DOHH2 (cell line): Measurements from ENCODE around the gene TMEM30A.

Experiments used
- EZH2phosphoT487 ChIP-seq: fragments of 200-600 bp; sonication (generic); IDR thresholded peaks from 2 replicates; pipeline ENCODE4 v1.6.1; 2017; ENCODE audit warnings: borderline replicate concordance, mild to moderate bottlenecking, antibody characterized with exemption, low read length, moderate library complexity, mixed read lengths
- TF ChIP-seq, protein P1 (sequence below): fragments of 200-600 bp; sonication (generic); IDR thresholded peaks from one replicate; pipeline ENCODE4 v1.5.1; 2014; ENCODE audit warnings: antibody characterized with exemption, mild to moderate bottlenecking, low read depth, low read length; ENCODE audit not compliant: poor library complexity, severe bottlenecking

- TF ChIP-seq, protein P1, sequence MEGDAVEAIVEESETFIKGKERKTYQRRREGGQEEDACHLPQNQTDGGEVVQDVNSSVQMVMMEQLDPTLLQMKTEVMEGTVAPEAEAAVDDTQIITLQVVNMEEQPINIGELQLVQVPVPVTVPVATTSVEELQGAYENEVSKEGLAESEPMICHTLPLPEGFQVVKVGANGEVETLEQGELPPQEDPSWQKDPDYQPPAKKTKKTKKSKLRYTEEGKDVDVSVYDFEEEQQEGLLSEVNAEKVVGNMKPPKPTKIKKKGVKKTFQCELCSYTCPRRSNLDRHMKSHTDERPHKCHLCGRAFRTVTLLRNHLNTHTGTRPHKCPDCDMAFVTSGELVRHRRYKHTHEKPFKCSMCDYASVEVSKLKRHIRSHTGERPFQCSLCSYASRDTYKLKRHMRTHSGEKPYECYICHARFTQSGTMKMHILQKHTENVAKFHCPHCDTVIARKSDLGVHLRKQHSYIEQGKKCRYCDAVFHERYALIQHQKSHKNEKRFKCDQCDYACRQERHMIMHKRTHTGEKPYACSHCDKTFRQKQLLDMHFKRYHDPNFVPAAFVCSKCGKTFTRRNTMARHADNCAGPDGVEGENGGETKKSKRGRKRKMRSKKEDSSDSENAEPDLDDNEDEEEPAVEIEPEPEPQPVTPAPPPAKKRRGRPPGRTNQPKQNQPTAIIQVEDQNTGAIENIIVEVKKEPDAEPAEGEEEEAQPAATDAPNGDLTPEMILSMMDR: peak; percentile 87
- TF ChIP-seq EZH2phosphoT487: no peak
Measured at GRCh38 chr6:75208298-75209183, 76.1 kb downstream of the TMEM30A start.
